ENCODE data around the gene PTPRK.

PTPRK gene

GRCh38 chr6:128280066-128280465 is 240.3 kb downstream of the PTPRK start:
- DNase-seq: no peak

GRCh38 chr6:128278836-128279235 is 241.6 kb downstream of the PTPRK start:
- DNase-seq: no peak

GRCh38 chr6:128277379-128277778 is 243.0 kb downstream of the PTPRK start:
- no peak for DNase-seq

- no peak for DNase-seq
These were observed 244.1 kb downstream of the PTPRK start for GRCh38 chr6:128276311-128276710.

GRCh38 chr6:128275681-128276080 is 244.7 kb downstream of the PTPRK start:
- no peak for DNase-seq

GRCh38 chr6:128275030-128275429 is 245.4 kb downstream of the PTPRK start:
- no peak for DNase-seq

GRCh38 chr6:128271527-128271926 is 248.9 kb downstream of the PTPRK start:
- no peak for DNase-seq

GRCh38 chr6:128271011-128271410 is 249.4 kb downstream of the PTPRK start:
- DNase-seq: no peak

- no peak for DNase-seq
These were observed 253.5 kb downstream of the PTPRK start for GRCh38 chr6:128266946-128267345.

- no peak for DNase-seq
These were observed 254.7 kb downstream of the PTPRK start for GRCh38 chr6:128265706-128266105.

- peak in 2 of 4 experiments; percentile 3 to 21 for DNase-seq
These were observed 260.4 kb downstream of the PTPRK start for GRCh38 chr6:128259730-128260685.

- DNase-seq: no peak
These were observed 261.2 kb downstream of the PTPRK start for GRCh38 chr6:128259029-128259724.

- no peak for DNase-seq
These were observed 264.3 kb downstream of the PTPRK start for GRCh38 chr6:128256095-128256494.

- no peak for DNase-seq
These were observed 267.8 kb downstream of the PTPRK start for GRCh38 chr6:128252341-128253176.

- DNase-seq: no peak
These were observed 268.7 kb downstream of the PTPRK start for GRCh38 chr6:128251445-128252340.

- DNase-seq: no peak
These were observed 269.9 kb downstream of the PTPRK start for GRCh38 chr6:128250370-128251070.

GRCh38 chr6:128249429-128249828 is 271.0 kb downstream of the PTPRK start:
- no peak for DNase-seq

- DNase-seq: no peak
These were observed 273.7 kb downstream of the PTPRK start for GRCh38 chr6:128246472-128247260.

GRCh38 chr6:128244751-128245405 is 275.5 kb downstream of the PTPRK start:
- no peak for DNase-seq
